GM18867 (cell line): ENCODE measurements around the gene TBL1Y.
"Not testable (repeated sequence)": the region's sequence is repeated elsewhere in the genome, so short reads cannot be mapped to it uniquely, and the experiment has no call there.

Experiments used
- ATAC-seq: cut with Tn5 transposase; IDR thresholded peaks from one replicate; pipeline ENCODE4 v1.9.1; 2021; ENCODE audit warnings: mild to moderate bottlenecking, moderate library complexity; ENCODE audit not compliant: unreplicated experiment

Gene TBL1Y

GRCh38 chrY:6910372-6911252 lies at the start of gene TBL1Y:
Gene TBL1Y (plus strand): TSS chrY:6910697. CDS start chrY:7025085, 114,388 bp downstream.
- ATAC-seq, result no peak

- ATAC-seq, result no peak
Observed at GRCh38 chrY:6894496-6894895, 16.0 kb upstream of the TBL1Y start.

- no peak for ATAC-seq
Observed at GRCh38 chrY:6895236-6895635, 15.3 kb upstream of the TBL1Y start.

GRCh38 chrY:6902116-6902515 lies 8.4 kb upstream of the TBL1Y start:
- not testable (repeated sequence) for ATAC-seq

- no peak for ATAC-seq
Observed at GRCh38 chrY:6907591-6907990, 2.9 kb upstream of the TBL1Y start.

- ATAC-seq, result not testable (repeated sequence)
Observed at GRCh38 chrY:6908021-6908420, 2.5 kb upstream of the TBL1Y start.

GRCh38 chrY:6909118-6909521 lies 1.4 kb upstream of the TBL1Y start:
- no peak for ATAC-seq

- no peak for ATAC-seq
Observed at GRCh38 chrY:6909856-6910255, 641 bp upstream of the TBL1Y start.

GRCh38 chrY:6911253-6911881 lies 870 bp downstream of the TBL1Y start, which contains the start of gene AMELY:
Gene AMELY (minus strand): TSS chrY:6911752. CDS start chrY:6872608, 39,144 bp downstream.
- no peak for ATAC-seq

- ATAC-seq, result no peak
Observed at GRCh38 chrY:6913362-6913761, 2.9 kb downstream of the TBL1Y start.

GRCh38 chrY:6921061-6921460 lies 10.6 kb downstream of the TBL1Y start:
- ATAC-seq, result no peak

- ATAC-seq, result no peak
Observed at GRCh38 chrY:6928265-6928664, 17.8 kb downstream of the TBL1Y start.

GRCh38 chrY:6929237-6929636 lies 18.7 kb downstream of the TBL1Y start:
- ATAC-seq, result no peak

- ATAC-seq, result no peak
Observed at GRCh38 chrY:6931779-6932396, 21.4 kb downstream of the TBL1Y start.

- ATAC-seq, result no peak
Observed at GRCh38 chrY:6935497-6935896, 25.0 kb downstream of the TBL1Y start.

GRCh38 chrY:6947695-6948094 lies 37.2 kb downstream of the TBL1Y start:
- no peak for ATAC-seq

GRCh38 chrY:6948378-6948777 lies 37.9 kb downstream of the TBL1Y start:
- no peak for ATAC-seq

GRCh38 chrY:6949947-6950346 lies 39.5 kb downstream of the TBL1Y start:
- no peak for ATAC-seq

- no peak for ATAC-seq
Observed at GRCh38 chrY:6964732-6965131, 54.2 kb downstream of the TBL1Y start.

- no peak for ATAC-seq
Observed at GRCh38 chrY:6966521-6966920, 56.0 kb downstream of the TBL1Y start.

GRCh38 chrY:6967736-6968135 lies 57.2 kb downstream of the TBL1Y start:
- no peak for ATAC-seq

- ATAC-seq, result no peak
Observed at GRCh38 chrY:6968191-6968590, 57.7 kb downstream of the TBL1Y start.
